Thoracic aorta (tissue), 2 donors: ENCODE measurements around the gene RBM22. TPM values are rescaled to one million over a fixed set of nuclear protein-coding genes. Genes with fewer than 3 reads are reported as not detected.

Source experiments
- ATAC-seq: fragments of 150-250 bp; one replicate; pipeline ENCODE4 v1.8.0; 2017; ENCODE audit warnings: low read depth; ENCODE audit not compliant: insufficient number of reproducible peaks, low FRiP score
- DNase-seq: peaks from one replicate; pipeline ENCODE4 v3.0.0-alpha.2; 2020; ENCODE audit warnings: low spot score
- H3K27ac ChIP-seq, 2 donors: fragments of 200-600 bp; sonication (generic); 1 replicate in 1 of 2; 2 replicates in 1 of 2; pipeline ENCODE4 v1.5.1; 2016; ENCODE audit warnings: mild to moderate bottlenecking in 2 of 2, moderate library complexity in 2 of 2
- H3K27me3 ChIP-seq: fragments of 200-600 bp; sonication (generic); replicated peaks from 2 replicates; pipeline ENCODE4 v1.6.0; 2016; ENCODE audit warnings: mild to moderate bottlenecking; ENCODE audit not compliant: insufficient read depth
- H3K36me3 ChIP-seq: fragments of 200-600 bp; sonication (generic); one replicate; pipeline ENCODE4 v1.5.1; 2016
- H3K4me1 ChIP-seq, 2 donors: fragments of 200-600 bp; sonication (generic); 1 replicate in 1 of 2; 2 replicates in 1 of 2; pipeline versions ENCODE4 v1.5.1 to v1.6.0; 2016; ENCODE audit warnings: low read depth in 2 of 2, mild to moderate bottlenecking in 1 of 2; ENCODE audit not compliant: control insufficient read depth in 1 of 2
- H3K4me3 ChIP-seq: fragments of 200-600 bp; sonication (generic); 2 replicates; pipeline ENCODE4 v1.5.1; 2016; ENCODE audit warnings: mild to moderate bottlenecking
- H3K9me3 ChIP-seq: fragments of 200-600 bp; sonication (generic); 2 replicates; pipeline ENCODE4 v1.5.1; 2016
- total RNA-seq, 2 donors: library from RNA; depleted of rRNA; stranded (reverse); fragments of >200 nt; gene quantifications; one replicate each; pipeline versions ENCODE4 v1.1.0 to v1.2.3, GENCODE V29; 2016
- TF ChIP-seq, protein P1 (sequence below): fragments of 200-600 bp; sonication (generic); IDR thresholded peaks from one replicate; pipeline ENCODE4 v1.5.1; 2019; ENCODE audit warnings: antibody characterized with exemption

Gene RBM22
- total RNA-seq, 2 donors from 2014 or later = 37.8 to 46.5 TPM

DNA sequence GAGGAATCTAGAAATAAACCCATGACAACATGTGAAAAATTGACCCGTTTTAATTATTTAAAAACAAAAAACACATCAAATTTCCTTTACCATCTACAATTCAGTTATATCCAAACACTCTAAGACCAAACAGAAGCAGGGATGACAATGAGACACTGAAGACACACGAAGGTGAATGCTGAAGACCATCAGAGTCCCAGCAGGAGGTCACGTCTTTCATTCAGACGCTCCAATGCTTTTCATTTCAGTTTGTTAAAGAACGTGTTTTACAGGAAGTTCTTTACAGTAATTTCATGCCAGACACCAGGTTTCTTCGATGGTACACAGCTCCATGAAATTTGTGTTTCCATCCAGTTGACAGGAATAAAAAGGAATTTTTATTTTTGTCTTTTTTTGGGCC is 10.1 kb downstream of the RBM22 start:
- no peak overlapping the region for H3K27ac ChIP-seq
- TF ChIP-seq, protein P1, sequence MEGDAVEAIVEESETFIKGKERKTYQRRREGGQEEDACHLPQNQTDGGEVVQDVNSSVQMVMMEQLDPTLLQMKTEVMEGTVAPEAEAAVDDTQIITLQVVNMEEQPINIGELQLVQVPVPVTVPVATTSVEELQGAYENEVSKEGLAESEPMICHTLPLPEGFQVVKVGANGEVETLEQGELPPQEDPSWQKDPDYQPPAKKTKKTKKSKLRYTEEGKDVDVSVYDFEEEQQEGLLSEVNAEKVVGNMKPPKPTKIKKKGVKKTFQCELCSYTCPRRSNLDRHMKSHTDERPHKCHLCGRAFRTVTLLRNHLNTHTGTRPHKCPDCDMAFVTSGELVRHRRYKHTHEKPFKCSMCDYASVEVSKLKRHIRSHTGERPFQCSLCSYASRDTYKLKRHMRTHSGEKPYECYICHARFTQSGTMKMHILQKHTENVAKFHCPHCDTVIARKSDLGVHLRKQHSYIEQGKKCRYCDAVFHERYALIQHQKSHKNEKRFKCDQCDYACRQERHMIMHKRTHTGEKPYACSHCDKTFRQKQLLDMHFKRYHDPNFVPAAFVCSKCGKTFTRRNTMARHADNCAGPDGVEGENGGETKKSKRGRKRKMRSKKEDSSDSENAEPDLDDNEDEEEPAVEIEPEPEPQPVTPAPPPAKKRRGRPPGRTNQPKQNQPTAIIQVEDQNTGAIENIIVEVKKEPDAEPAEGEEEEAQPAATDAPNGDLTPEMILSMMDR = no peak
- no peaks in the 10 kb centered on the region for H3K4me1 ChIP-seq
- no peaks in the 10 kb centered on the region for H3K9me3 ChIP-seq
- no peaks in the 10 kb centered on the region for H3K27me3 ChIP-seq
- no peak overlapping the region for H3K4me3 ChIP-seq
- DNase-seq (no peak), ATAC-seq (no peak)
- H3K36me3 ChIP-seq = peaks cover 47% of the 10 kb centered on the region

DNA sequence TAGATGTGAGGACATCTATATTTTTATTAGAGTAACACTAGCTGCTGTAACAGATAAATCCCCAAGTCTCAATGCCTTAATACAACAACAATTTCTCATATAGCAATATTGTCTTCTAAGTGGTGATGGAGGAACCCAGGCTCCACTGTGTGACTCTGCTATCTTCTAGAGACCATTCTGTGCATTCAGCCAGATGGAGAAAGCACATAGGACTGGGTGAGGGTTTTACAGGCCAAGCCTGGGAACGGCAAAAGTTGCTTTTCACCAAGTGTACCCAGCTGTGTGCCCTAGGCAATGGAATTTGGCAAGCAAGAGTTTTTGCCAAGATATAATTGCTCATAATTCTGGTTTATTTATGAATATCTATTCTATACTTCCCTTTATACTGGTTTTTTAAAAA is 11.7 kb downstream of the RBM22 start:
- H3K4me3 ChIP-seq = no peak overlapping the region
- H3K27me3 ChIP-seq = no peaks in the 10 kb centered on the region
- H3K36me3 ChIP-seq = peaks cover 31% of the 10 kb centered on the region
- H3K9me3 ChIP-seq = no peaks in the 10 kb centered on the region
- TF ChIP-seq, protein P1 = no peak
- H3K27ac ChIP-seq = no peak overlapping the region
- no peaks in the 10 kb centered on the region for H3K4me1 ChIP-seq
- no peak for ATAC-seq
- DNase-seq = no peak

DNA sequence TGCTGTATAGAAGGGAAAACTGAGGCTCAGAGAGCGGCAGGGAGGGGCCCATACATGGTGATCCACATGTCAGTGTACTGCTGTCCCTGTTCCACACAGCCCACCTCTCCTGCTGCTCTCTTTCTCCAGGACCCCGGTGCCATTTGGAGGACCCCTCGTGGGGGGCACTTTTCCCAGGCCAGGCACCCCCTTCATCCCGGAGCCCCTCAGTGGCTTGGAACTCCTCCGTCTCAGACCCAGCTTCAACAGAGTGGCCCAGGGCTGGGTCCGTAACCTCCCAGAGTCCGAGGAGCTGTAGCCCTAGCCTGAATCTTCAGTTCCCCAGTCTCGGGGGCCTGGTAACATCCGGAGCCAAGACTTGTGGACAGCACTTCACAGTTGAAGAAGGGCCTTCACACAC is 24.3 kb downstream of the RBM22 start:
- ATAC-seq (no peak), DNase-seq (no peak)
- Histone ChIP-seq H3K4me3 (no peak overlapping the region), H3K4me1 (peaks cover 20 to 44% of the 10 kb centered on the region in 2 donors), H3K27ac (no peak overlapping the region), H3K36me3 (no peaks in the 10 kb centered on the region), H3K27me3 (no peaks in the 10 kb centered on the region), H3K9me3 (no peaks in the 10 kb centered on the region)
- TF ChIP-seq, protein P1 = no peak

DNA sequence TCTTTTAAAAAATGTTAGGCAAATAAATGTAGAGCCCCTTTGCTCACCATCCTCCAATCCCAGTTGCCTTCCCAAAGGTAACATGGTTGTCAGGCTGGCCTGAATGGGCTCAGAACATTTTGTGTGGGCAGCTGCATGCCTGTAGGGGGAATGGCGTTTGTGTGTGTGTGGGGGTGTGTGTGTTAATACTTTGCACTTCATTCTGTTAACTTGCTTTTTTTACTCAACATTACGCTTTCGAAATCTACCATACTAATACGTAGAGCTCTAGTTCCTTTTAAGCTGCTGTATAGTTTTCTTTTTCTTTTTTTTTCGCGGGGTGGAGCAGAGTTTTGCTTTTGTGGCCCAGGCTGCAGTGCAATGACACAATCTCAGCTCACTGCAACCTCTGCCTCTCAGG is 25.8 kb downstream of the RBM22 start:
- DNase-seq = no peak
- no peaks in the 10 kb centered on the region for H3K9me3 ChIP-seq
- H3K4me1 ChIP-seq = peaks cover 22 to 53% of the 10 kb centered on the region in 2 donors
- no peak overlapping the region for H3K4me3 ChIP-seq
- ATAC-seq = no peak
- TF ChIP-seq, protein P1 = no peak
- H3K36me3 ChIP-seq = no peaks in the 10 kb centered on the region
- no peaks in the 10 kb centered on the region for H3K27me3 ChIP-seq
- H3K27ac ChIP-seq = peak overlapping the region; percentile 80 to 88

DNA sequence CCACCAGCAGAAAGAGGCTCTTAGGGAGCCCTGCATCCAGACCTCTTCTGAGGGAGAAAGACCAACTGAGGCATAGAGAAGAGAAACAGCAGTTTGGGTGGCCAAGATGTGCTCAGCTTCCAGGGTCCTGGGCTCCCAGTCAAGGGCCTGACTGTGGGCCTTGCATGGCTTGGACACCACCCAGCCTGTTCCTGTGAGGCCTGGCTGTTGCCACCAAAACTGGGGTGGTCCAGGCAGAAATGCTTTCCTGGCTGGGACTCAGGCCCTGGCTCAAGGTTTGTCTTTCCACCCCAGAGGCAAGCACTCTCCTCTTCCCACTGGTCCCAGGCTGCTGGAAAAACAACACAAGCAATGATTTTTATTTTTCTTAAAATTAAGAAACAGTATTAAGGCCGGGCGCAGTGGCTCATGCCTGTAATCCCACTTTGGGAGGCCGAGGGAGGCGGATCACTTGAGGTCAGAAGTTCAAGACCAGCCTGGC is 26.5 kb downstream of the RBM22 start:
- H3K36me3 ChIP-seq = no peaks in the 10 kb centered on the region
- TF ChIP-seq, protein P1 = no peak
- DNase-seq = no peak
- peak; percentile 40 for ATAC-seq
- H3K27ac ChIP-seq = peak overlapping the region; percentile 80 to 88
- no peaks in the 10 kb centered on the region for H3K27me3 ChIP-seq
- H3K9me3 ChIP-seq = no peaks in the 10 kb centered on the region
- H3K4me3 ChIP-seq = no peak overlapping the region
- peaks cover 22 to 53% of the 10 kb centered on the region in 2 donors for H3K4me1 ChIP-seq
